Thyroid gland (tissue), 4 donors: ENCODE results near the gene ACOX3. TPM values are rescaled to one million over a fixed set of nuclear protein-coding genes. Genes with fewer than 3 reads are reported as not detected.

Source experiments
- DNase-seq, 2 donors: peaks; one replicate each; pipeline ENCODE4 v3.0.0-alpha.2; 2019
- H3K27ac ChIP-seq, 3 donors: fragments of 200-600 bp; sonication (generic); 1 replicate in 2 of 3; 2 replicates in 1 of 3; pipeline ENCODE4 v1.5.1; 2016 to 2019; ENCODE audit warnings: mild to moderate bottlenecking in 1 of 3, moderate library complexity in 1 of 3
- H3K27me3 ChIP-seq: fragments of 200-600 bp; sonication (generic); one replicate; pipeline ENCODE4 v1.5.1; 2019
- H3K36me3 ChIP-seq, 2 donors: fragments of 200-600 bp; sonication (generic); one replicate each; pipeline ENCODE4 v1.5.1; 2016 to 2019
- H3K4me1 ChIP-seq, 2 donors: fragments of 200-600 bp; sonication (generic); one replicate each; pipeline ENCODE4 v1.5.1; 2017 to 2019
- H3K4me3 ChIP-seq, 3 donors: fragments of 200-600 bp; sonication (generic); replicated peaks in 1 of 3; 1 replicate in 2 of 3; 2 replicates in 1 of 3; pipeline ENCODE4 v1.5.1; 2016; ENCODE audit warnings: mild to moderate bottlenecking in 1 of 3
- H3K9me3 ChIP-seq: fragments of 200-600 bp; sonication (generic); one replicate; pipeline ENCODE4 v1.5.1; 2017
- CTCF ChIP-seq, 6 experiments: fragments of 200-600 bp in 3 of 6; fragments of 450-650 bp in 3 of 6; sonication (generic) in 3 of 6; IDR thresholded peaks; one replicate each; pipeline ENCODE4 v1.5.1; 2016 to 2019; ENCODE audit warnings: antibody characterized with exemption in 6 of 6, mild to moderate bottlenecking in 2 of 6, inconsistent platforms in 1 of 6, moderate library complexity in 1 of 6
- POLR2A ChIP-seq, 2 donors: fragments of 450-650 bp; IDR thresholded peaks; one replicate each; pipeline ENCODE4 v1.6.1; 2017; ENCODE audit warnings: antibody characterized with exemption in 2 of 2, mild to moderate bottlenecking in 2 of 2, moderate library complexity in 1 of 2
- WGBS, 2 donors: methylation state at CpG; one replicate each; pipeline ENCODE4 v1.1.5; 2017; 5-methylcytosine and 5-hydroxymethylcytosine counted together
- intact Hi-C: fragments of 100-400 bp; cut with DNase I; formaldehyde crosslinking; loops from one replicate; pipeline ENCODE4 v1.15.1; 2023
- total RNA-seq, 4 donors: library from RNA; depleted of rRNA; stranded (reverse); fragments of >200 nt; gene quantifications; one replicate each; pipeline ENCODE4 v1.2.3, GENCODE V29; 2016

ACOX3 gene
- total RNA-seq, 4 donors from 2014 or later, result 28.2 to 61.8 (median 47.7) TPM

- TF ChIP-seq CTCF (IDR thresholded peaks at IDR 0.05), result no peak
- TF ChIP-seq POLR2A (IDR thresholded peaks at IDR 0.05), result no peak
- Histone ChIP-seq H3K4me3 (no peak overlapping the region), H3K27ac (no peak overlapping the region), H3K36me3 (peaks cover 10 to 19% of the 10 kb centered on the region in 2 donors), H3K9me3 (no peaks in the 10 kb centered on the region), H3K27me3 (no peaks in the 10 kb centered on the region), H3K4me1 (peaks cover 13 to 25% of the 10 kb centered on the region in 2 donors)
- 98 to 99% methylated on average over 15 to 18 of the region's 18 CpGs for WGBS, 2 donors
- intact Hi-C loops, result loop anchor here (5.0 kb wide), 1 partner anchor 80 kb away; no protein-coding TSS in a partner anchor
- no peak for DNase-seq
These were observed 26.5 kb upstream of the ACOX3 start for GRCh38 chr4:8467016-8467415.

GRCh38 chr4:8465615-8466611 is 25.4 kb upstream of the ACOX3 start:
- Histone ChIP-seq H3K27ac (no peak overlapping the region), H3K36me3 (peaks cover 10 to 19% of the 10 kb centered on the region in 2 donors), H3K9me3 (no peaks in the 10 kb centered on the region), H3K4me3 (no peak overlapping the region), H3K27me3 (no peaks in the 10 kb centered on the region), H3K4me1 (peaks cover 12 to 23% of the 10 kb centered on the region in 2 donors)
- 80 to 85% methylated on average over 29 of the region's 31 CpGs for WGBS, 2 donors
- peak in 1 of 2 donors; percentile 51 for DNase-seq
- TF ChIP-seq CTCF (IDR thresholded peaks at IDR 0.05), result no peak
- TF ChIP-seq POLR2A (IDR thresholded peaks at IDR 0.05), result no peak
- intact Hi-C loops, result loop anchor here (5.0 kb wide), 1 partner anchor 81 kb away; no protein-coding TSS in a partner anchor

- Histone ChIP-seq H3K27ac (no peak overlapping the region), H3K27me3 (no peaks in the 10 kb centered on the region), H3K9me3 (no peaks in the 10 kb centered on the region), H3K4me1 (peaks cover 14 to 28% of the 10 kb centered on the region in 2 donors), H3K4me3 (no peak overlapping the region), H3K36me3 (peaks cover 10 to 19% of the 10 kb centered on the region in 2 donors)
- TF ChIP-seq POLR2A (IDR thresholded peaks at IDR 0.05) (no peak), CTCF (IDR thresholded peaks at IDR 0.05) (no peak)
- 86 to 88% methylated on average over 14 of the region's 14 CpGs for WGBS, 2 donors
- no peak for DNase-seq
- intact Hi-C loops, result no loop called here
These were observed 23.9 kb upstream of the ACOX3 start for GRCh38 chr4:8464381-8464780.

GRCh38 chr4:8463811-8464210 is 23.3 kb upstream of the ACOX3 start:
- TF ChIP-seq POLR2A (IDR thresholded peaks at IDR 0.05), result no peak
- no peak for TF ChIP-seq CTCF (IDR thresholded peaks at IDR 0.05)
- Histone ChIP-seq H3K9me3 (no peaks in the 10 kb centered on the region), H3K4me3 (no peak overlapping the region), H3K27ac (no peak overlapping the region), H3K27me3 (no peaks in the 10 kb centered on the region), H3K4me1 (peaks cover 14 to 24% of the 10 kb centered on the region in 2 donors), H3K36me3 (peaks cover 10 to 19% of the 10 kb centered on the region in 2 donors)
- DNase-seq, result no peak
- intact Hi-C loops, result no loop called here
- WGBS, 2 donors, result 96% methylated on average over 9 of the region's 9 CpGs

- no peak overlapping the region for H3K4me3 ChIP-seq
- intact Hi-C loops, result no loop called here
- WGBS, 2 donors, result 38 to 47% methylated on average over 6 of the region's 6 CpGs
- H3K27me3 ChIP-seq, result no peaks in the 10 kb centered on the region
- TF ChIP-seq CTCF (IDR thresholded peaks at IDR 0.05), result no peak
- no peak for TF ChIP-seq POLR2A (IDR thresholded peaks at IDR 0.05)
- H3K4me1 ChIP-seq, result peaks cover 14 to 24% of the 10 kb centered on the region in 2 donors
- peak; percentile 74 to 80 for DNase-seq
- H3K9me3 ChIP-seq, result no peaks in the 10 kb centered on the region
- peaks cover 10 to 14% of the 10 kb centered on the region in 2 donors for H3K36me3 ChIP-seq
- peak overlapping the region; percentile 82 to 93 (median 85) for H3K27ac ChIP-seq
These were observed 21.1 kb upstream of the ACOX3 start for GRCh38 chr4:8461616-8462015.
